HCT116 (cell line): ENCODE results near the gene DIP2C. TPM values are rescaled to one million over a fixed set of nuclear protein-coding genes. Genes with fewer than 3 reads are reported as not detected.

Experiments
- ATAC-seq: fragments of 200-7000 bp; cut with Tn5 transposase; 2 replicates; pipeline ENCODE4 v1.9.1; 2020; ENCODE audit warnings: mild to moderate bottlenecking, moderate library complexity
- BruUV-seq: library from RNA; stranded (reverse); fragments of 400-500 nt; replicated peaks from 2 replicates; lab custom pipeline; 2021; lab: Mats Ljungman, UMichigan
- CTCF ChIA-PET: fragments of 300-600 bp; sonication (Branson Sonifier 250); formaldehyde crosslinking; loops from one replicate; lab custom pipeline; 2021; ENCODE audit warnings: antibody characterized with exemption; lab: Charles Lee
- POLR2A ChIA-PET: fragments of 300-600, 350-600 bp; sonication (Branson Sonifier 250); formaldehyde crosslinking; loops from one replicate; lab custom pipeline; 2021; ENCODE audit warnings: antibody characterized with exemption; lab: Charles Lee
- RAD21 ChIA-PET, 2 experiments: fragments of 300-600 bp; sonication (Branson Sonifier 250); formaldehyde crosslinking; loops; one replicate each; lab custom pipeline; 2023; ENCODE audit warnings: low total read pairs in 2 of 2; ENCODE audit not compliant: uncharacterized antibody in 2 of 2, unreplicated experiment in 2 of 2, low non-redundant PET in 1 of 2; lab: Charles Lee
- DNase-seq: peaks from one replicate; pipeline ENCODE4 v3.0.0-alpha.2; 2010; ENCODE audit warnings: low read depth, low spot score
- H2AFZ ChIP-seq: fragments of 200-600 bp; shearing (Covaris generic), sonication (generic); 2 replicates; pipeline ENCODE4 v1.6.1; 2017; ENCODE audit warnings: low read depth, mixed run types, mixed read lengths, antibody characterized with exemption, low read length; ENCODE audit not compliant: poor library complexity, severe bottlenecking
- H3K27ac ChIP-seq: 2 replicates; pipeline ENCODE4 v1.5.1; 2012; ENCODE audit warnings: low read depth, low read length
- H3K27me3 ChIP-seq: fragments of 200-600 bp; sonication (generic); 2 replicates; pipeline ENCODE4 v1.6.1; 2016; ENCODE audit warnings: mixed run types, low read length, mixed read lengths; ENCODE audit not compliant: insufficient read depth
- H3K36me3 ChIP-seq, 2 experiments: fragments of 200-500 bp in 1 of 2; fragments of 200-600 bp in 1 of 2; sonication (Bioruptor generic) in 1 of 2; sonication (generic) in 1 of 2; 2 replicates each; pipeline versions ENCODE4 v1.5.1 to v1.6.1; 2014 to 2016; ENCODE audit warnings: low read length in 2 of 2, inconsistent platforms in 1 of 2, mixed read lengths in 1 of 2, mixed run types in 1 of 2; ENCODE audit not compliant: insufficient read depth in 2 of 2, control insufficient read depth in 1 of 2
- H3K4me1 ChIP-seq, 2 experiments: fragments of 200-600 bp in 1 of 2; sonication (generic) in 1 of 2; 2 replicates each; pipeline versions ENCODE4 v1.5.1 to v1.6.1; 2012 to 2017; ENCODE audit warnings: low read length in 2 of 2, inconsistent platforms in 1 of 2, mild to moderate bottlenecking in 1 of 2, mixed read lengths in 1 of 2, mixed run types in 1 of 2, moderate library complexity in 1 of 2; ENCODE audit not compliant: insufficient read depth in 2 of 2, control insufficient read depth in 1 of 2
- H3K4me2 ChIP-seq: fragments of 200-600 bp; sonication (generic); 2 replicates; pipeline ENCODE4 v1.6.1; 2017; ENCODE audit warnings: mixed run types, low read length, mixed read lengths
- H3K4me3 ChIP-seq, 2 experiments: fragments of 200-600 bp in 1 of 2; sonication (generic) in 1 of 2; replicated peaks in 1 of 2; 2 replicates each; pipeline ENCODE4 v1.5.1; 2011 to 2016; ENCODE audit warnings: low read length in 2 of 2, control low read depth in 1 of 2, low read depth in 1 of 2, mild to moderate bottlenecking in 1 of 2, mixed read lengths in 1 of 2, mixed run types in 1 of 2
- H3K79me2 ChIP-seq: fragments of 200-600 bp; sonication (generic); 2 replicates; pipeline ENCODE4 v1.6.1; 2017; ENCODE audit warnings: mild to moderate bottlenecking, mixed run types, low read length, moderate library complexity, mixed read lengths; ENCODE audit not compliant: insufficient read depth
- H3K9ac ChIP-seq: fragments of 200-600 bp; sonication (generic); 2 replicates; pipeline ENCODE4 v1.6.1; 2016; ENCODE audit warnings: low read length, mixed read lengths
- H3K9me2 ChIP-seq: fragments of 200-600 bp; sonication (generic), shearing (Covaris generic); 2 replicates; pipeline ENCODE4 v1.6.1; 2017; ENCODE audit warnings: mixed run types, mild to moderate bottlenecking, moderate library complexity; ENCODE audit not compliant: insufficient read depth
- H3K9me3 ChIP-seq, 2 experiments: fragments of 200-500 bp in 1 of 2; fragments of 200-600 bp in 1 of 2; sonication (Bioruptor generic) in 1 of 2; sonication (generic) in 1 of 2; 2 replicates each; pipeline ENCODE4 v1.6.1; 2014 to 2017; ENCODE audit warnings: low read length in 2 of 2, mixed read lengths in 2 of 2, inconsistent platforms in 1 of 2, low read depth in 1 of 2, mild to moderate bottlenecking in 1 of 2, mixed run types in 1 of 2, moderate library complexity in 1 of 2; ENCODE audit not compliant: control insufficient read depth in 1 of 2, insufficient read depth in 1 of 2
- H4K20me1 ChIP-seq: fragments of 200-600 bp; sonication (generic), shearing (Covaris generic); 2 replicates; pipeline ENCODE4 v1.6.1; 2017; ENCODE audit warnings: mixed run types, mild to moderate bottlenecking, moderate library complexity; ENCODE audit not compliant: insufficient read depth
- CEBPB ChIP-seq: IDR thresholded peaks from 2 replicates; pipeline ENCODE4 v1.6.1; 2012; ENCODE audit warnings: low read depth
- EZH2phosphoT487 ChIP-seq: fragments of 200-600 bp; IDR thresholded peaks from 2 replicates; pipeline ENCODE4 v1.6.1; 2018; ENCODE audit warnings: antibody characterized with exemption, borderline replicate concordance
- FOSL1 ChIP-seq: IDR thresholded peaks from 2 replicates; pipeline ENCODE4 v1.6.1; 2012; ENCODE audit warnings: low read depth
- JUND ChIP-seq: IDR thresholded peaks from 2 replicates; pipeline ENCODE4 v1.6.1; 2012
- POLR2A ChIP-seq: IDR thresholded peaks from 2 replicates; pipeline ENCODE4 v1.7.0; 2011; ENCODE audit warnings: borderline replicate concordance; ENCODE audit not compliant: insufficient read depth, insufficient read length; ENCODE audit errors: extremely low read depth
- RAD21 ChIP-seq: IDR thresholded peaks from 2 replicates; pipeline ENCODE4 v1.6.1; 2012; ENCODE audit warnings: low read depth, mild to moderate bottlenecking
- SP1 ChIP-seq: IDR thresholded peaks from 2 replicates; pipeline ENCODE4 v1.6.1; 2012; ENCODE audit warnings: low read depth
- SRF ChIP-seq: IDR thresholded peaks from 2 replicates; pipeline ENCODE4 v1.6.1; 2012; ENCODE audit warnings: low read depth
- TCF7L2 ChIP-seq: IDR thresholded peaks from 2 replicates; pipeline ENCODE4 v1.7.0; 2011; ENCODE audit warnings: borderline replicate concordance, inconsistent platforms; ENCODE audit not compliant: insufficient read depth, insufficient read length; ENCODE audit errors: extremely low read depth
- YY1 ChIP-seq: IDR thresholded peaks from 2 replicates; pipeline ENCODE4 v1.6.1; 2011; ENCODE audit warnings: low read length, low read depth, moderate library complexity, mild to moderate bottlenecking; ENCODE audit not compliant: insufficient replicate concordance; ENCODE audit errors: extremely low read depth
- ZNF274 ChIP-seq: fragments of 200-500 bp; sonication (Bioruptor generic); IDR thresholded peaks from 2 replicates; pipeline ENCODE4 v1.6.1; 2014; ENCODE audit warnings: mild to moderate bottlenecking, low read depth, low read length, inconsistent platforms
- intact Hi-C: fragments of 100-400 bp; cut with micrococcal nuclease; formaldehyde crosslinking; loops from 2 replicates; pipeline ENCODE4 v1.10.0; 2022
- total RNA-seq: library from RNA; stranded (reverse); gene quantifications from one replicate; pipeline ENCODE4 v1.2.1, GENCODE V29; 2021; ENCODE audit not compliant: unreplicated experiment
- TF ChIP-seq, protein P1 (sequence below): IDR thresholded peaks from 2 replicates; pipeline ENCODE4 v1.6.1; 2012
- TF ChIP-seq, protein P2 (sequence below), 3 experiments: fragments of 200-600 bp in 1 of 3; sonication (generic) in 1 of 3; IDR thresholded peaks in 2 of 3; conservative IDR thresholded peaks in 1 of 3; 2 replicates each; pipeline ENCODE4 v1.5.1; 2012 to 2017; ENCODE audit warnings: low read depth in 2 of 3, low read length in 2 of 3, antibody characterized with exemption in 1 of 3, borderline replicate concordance in 1 of 3, control low read depth in 1 of 3, mild to moderate bottlenecking in 1 of 3, mixed read lengths in 1 of 3, mixed run types in 1 of 3, moderate library complexity in 1 of 3; ENCODE audit not compliant: insufficient read depth in 1 of 3
- TF ChIP-seq, protein P3 (sequence below): IDR thresholded peaks from 2 replicates; pipeline ENCODE4 v1.6.1; 2011; ENCODE audit warnings: mild to moderate bottlenecking, low read length, moderate library complexity; ENCODE audit not compliant: insufficient replicate concordance; ENCODE audit errors: extremely low read depth
- TF ChIP-seq, protein P4 (sequence below): IDR thresholded peaks from 2 replicates; pipeline ENCODE4 v1.6.1; 2012; ENCODE audit warnings: low read depth

The DIP2C gene
- total RNA-seq, 1 experiment from 2014 or later, result 15.4 TPM

DNA sequence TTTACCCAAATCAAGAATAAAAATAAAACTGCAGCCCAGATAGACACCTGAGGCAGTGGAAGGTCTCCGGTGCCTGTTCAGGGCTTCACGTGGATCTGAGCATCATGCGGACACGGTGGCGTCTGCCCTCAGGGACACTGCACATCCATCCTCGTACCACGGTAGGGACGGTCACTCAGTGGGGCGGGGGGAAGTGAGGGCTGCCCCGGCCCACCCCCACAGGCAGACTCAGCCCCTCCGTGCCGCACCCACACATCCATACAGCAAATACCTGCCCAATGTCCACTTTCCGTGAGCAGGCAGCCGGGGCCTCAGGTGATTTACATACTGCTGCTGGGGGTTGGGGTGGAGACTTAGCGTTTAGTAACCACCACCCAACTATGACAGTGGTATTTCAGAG lies 207.8 kb downstream of the DIP2C start:
- Histone ChIP-seq H3K27me3 (no peaks in the 10 kb centered on the region), H3K4me2 (no peak overlapping the region), H3K9ac (no peak overlapping the region), H3K4me1 (no peaks in the 10 kb centered on the region), H3K9me3 (no peaks in the 10 kb centered on the region), H3K79me2 (no peaks in the 10 kb centered on the region), H3K27ac (no peak overlapping the region), H3K4me3 (no peak overlapping the region), H2AFZ (no peak overlapping the region), H4K20me1 (no peaks in the 10 kb centered on the region), H3K9me2 (no peaks in the 10 kb centered on the region)
- CTCF ChIA-PET, result no interaction called here
- no peak for ATAC-seq
- BruUV-seq, result no TSS peak
- RAD21 ChIA-PET, result no interaction called here
- intact Hi-C loops, result no loop called here
- POLR2A ChIA-PET, result no interaction called here
- TF ChIP-seq, protein P1, sequence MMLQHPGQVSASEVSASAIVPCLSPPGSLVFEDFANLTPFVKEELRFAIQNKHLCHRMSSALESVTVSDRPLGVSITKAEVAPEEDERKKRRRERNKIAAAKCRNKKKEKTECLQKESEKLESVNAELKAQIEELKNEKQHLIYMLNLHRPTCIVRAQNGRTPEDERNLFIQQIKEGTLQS, result no peak
- TF ChIP-seq ZNF274 (no peak), TCF7L2 (no peak), YY1 (no peak), FOSL1 (no peak), EZH2phosphoT487 (no peak), CEBPB (no peak), SRF (no peak), RAD21 (no peak), SP1 (no peak), JUND (no peak), POLR2A (no peak)
- TF ChIP-seq, protein P2, sequence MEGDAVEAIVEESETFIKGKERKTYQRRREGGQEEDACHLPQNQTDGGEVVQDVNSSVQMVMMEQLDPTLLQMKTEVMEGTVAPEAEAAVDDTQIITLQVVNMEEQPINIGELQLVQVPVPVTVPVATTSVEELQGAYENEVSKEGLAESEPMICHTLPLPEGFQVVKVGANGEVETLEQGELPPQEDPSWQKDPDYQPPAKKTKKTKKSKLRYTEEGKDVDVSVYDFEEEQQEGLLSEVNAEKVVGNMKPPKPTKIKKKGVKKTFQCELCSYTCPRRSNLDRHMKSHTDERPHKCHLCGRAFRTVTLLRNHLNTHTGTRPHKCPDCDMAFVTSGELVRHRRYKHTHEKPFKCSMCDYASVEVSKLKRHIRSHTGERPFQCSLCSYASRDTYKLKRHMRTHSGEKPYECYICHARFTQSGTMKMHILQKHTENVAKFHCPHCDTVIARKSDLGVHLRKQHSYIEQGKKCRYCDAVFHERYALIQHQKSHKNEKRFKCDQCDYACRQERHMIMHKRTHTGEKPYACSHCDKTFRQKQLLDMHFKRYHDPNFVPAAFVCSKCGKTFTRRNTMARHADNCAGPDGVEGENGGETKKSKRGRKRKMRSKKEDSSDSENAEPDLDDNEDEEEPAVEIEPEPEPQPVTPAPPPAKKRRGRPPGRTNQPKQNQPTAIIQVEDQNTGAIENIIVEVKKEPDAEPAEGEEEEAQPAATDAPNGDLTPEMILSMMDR (IDR thresholded peaks at IDR 0.05 in 2 of 3, conservative IDR thresholded peaks at IDR 0.05 in 1 of 3; ENCODE audit: borderline replicate concordance in 1 of 3, insufficient read depth in 1 of 3, low read depth in 2 of 3, low read length in 2 of 3), result no peak
- TF ChIP-seq, protein P3, sequence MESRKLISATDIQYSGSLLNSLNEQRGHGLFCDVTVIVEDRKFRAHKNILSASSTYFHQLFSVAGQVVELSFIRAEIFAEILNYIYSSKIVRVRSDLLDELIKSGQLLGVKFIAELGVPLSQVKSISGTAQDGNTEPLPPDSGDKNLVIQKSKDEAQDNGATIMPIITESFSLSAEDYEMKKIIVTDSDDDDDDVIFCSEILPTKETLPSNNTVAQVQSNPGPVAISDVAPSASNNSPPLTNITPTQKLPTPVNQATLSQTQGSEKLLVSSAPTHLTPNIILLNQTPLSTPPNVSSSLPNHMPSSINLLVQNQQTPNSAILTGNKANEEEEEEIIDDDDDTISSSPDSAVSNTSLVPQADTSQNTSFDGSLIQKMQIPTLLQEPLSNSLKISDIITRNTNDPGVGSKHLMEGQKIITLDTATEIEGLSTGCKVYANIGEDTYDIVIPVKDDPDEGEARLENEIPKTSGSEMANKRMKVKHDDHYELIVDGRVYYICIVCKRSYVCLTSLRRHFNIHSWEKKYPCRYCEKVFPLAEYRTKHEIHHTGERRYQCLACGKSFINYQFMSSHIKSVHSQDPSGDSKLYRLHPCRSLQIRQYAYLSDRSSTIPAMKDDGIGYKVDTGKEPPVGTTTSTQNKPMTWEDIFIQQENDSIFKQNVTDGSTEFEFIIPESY, result no peak
- TF ChIP-seq, protein P4, sequence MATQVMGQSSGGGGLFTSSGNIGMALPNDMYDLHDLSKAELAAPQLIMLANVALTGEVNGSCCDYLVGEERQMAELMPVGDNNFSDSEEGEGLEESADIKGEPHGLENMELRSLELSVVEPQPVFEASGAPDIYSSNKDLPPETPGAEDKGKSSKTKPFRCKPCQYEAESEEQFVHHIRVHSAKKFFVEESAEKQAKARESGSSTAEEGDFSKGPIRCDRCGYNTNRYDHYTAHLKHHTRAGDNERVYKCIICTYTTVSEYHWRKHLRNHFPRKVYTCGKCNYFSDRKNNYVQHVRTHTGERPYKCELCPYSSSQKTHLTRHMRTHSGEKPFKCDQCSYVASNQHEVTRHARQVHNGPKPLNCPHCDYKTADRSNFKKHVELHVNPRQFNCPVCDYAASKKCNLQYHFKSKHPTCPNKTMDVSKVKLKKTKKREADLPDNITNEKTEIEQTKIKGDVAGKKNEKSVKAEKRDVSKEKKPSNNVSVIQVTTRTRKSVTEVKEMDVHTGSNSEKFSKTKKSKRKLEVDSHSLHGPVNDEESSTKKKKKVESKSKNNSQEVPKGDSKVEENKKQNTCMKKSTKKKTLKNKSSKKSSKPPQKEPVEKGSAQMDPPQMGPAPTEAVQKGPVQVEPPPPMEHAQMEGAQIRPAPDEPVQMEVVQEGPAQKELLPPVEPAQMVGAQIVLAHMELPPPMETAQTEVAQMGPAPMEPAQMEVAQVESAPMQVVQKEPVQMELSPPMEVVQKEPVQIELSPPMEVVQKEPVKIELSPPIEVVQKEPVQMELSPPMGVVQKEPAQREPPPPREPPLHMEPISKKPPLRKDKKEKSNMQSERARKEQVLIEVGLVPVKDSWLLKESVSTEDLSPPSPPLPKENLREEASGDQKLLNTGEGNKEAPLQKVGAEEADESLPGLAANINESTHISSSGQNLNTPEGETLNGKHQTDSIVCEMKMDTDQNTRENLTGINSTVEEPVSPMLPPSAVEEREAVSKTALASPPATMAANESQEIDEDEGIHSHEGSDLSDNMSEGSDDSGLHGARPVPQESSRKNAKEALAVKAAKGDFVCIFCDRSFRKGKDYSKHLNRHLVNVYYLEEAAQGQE, result no peak
- TF ChIP-seq, all 23 proteins: peak for 0
- H3K36me3 ChIP-seq, result no peaks in the 10 kb centered on the region
- no peak for DNase-seq
